ENCODE results near the gene STK17B. TPM values are rescaled to one million over a fixed set of nuclear protein-coding genes. Genes with fewer than 3 reads are reported as not detected.

The STK17B gene
- total and polyA plus RNA-seq, 2 of the 8 experiments (the other 6 are each of a cell fraction or from before 2014, with no cell fraction given) = 1.8 to 10.5 TPM

- 87% methylated on average over 4 of the region's 4 CpGs; no CpG with 5 or more reads in 1 of the 2 experiments for whole genome bisulfite sequencing, 2 experiments (ENCODE audit: extremely low coverage in 1 of 2, insufficient coverage in 1 of 2, insufficient read length in 1 of 2, insufficient replicate concordance in 2 of 2, low coverage in 1 of 2, low lambda C conversion rate in 2 of 2, missing lambda C conversion rate in 1 of 2)
- Histone ChIP-seq H4K91ac (replicated peaks; ENCODE audit: insufficient read length, low read length) (no peak overlapping the region), H2BK5ac (ENCODE audit: low read depth, low read length) (no peak overlapping the region), H3K18ac (ENCODE audit: extremely low read depth, low read length) (no peak overlapping the region), H4K8ac (ENCODE audit: extremely low read depth, insufficient read depth, low read length) (no peak overlapping the region), H3K4me1 (replicated peaks in 1 of 4; ENCODE audit: control insufficient read depth in 3 of 4, insufficient read depth in 4 of 4, low read length in 3 of 4) (peaks cover 0 to 7% (median 1%) of the 10 kb centered on the region in 4 experiments; a peak in 2 of 7 replicates), H3K36me3 (ENCODE audit: control insufficient read depth in 2 of 4, insufficient read depth in 4 of 4, low read length in 3 of 4) (peaks cover 0 to 2% (median 0%) of the 10 kb centered on the region in 4 experiments; a peak in 1 of 8 replicates), H3K4me3 (ENCODE audit: extremely low read depth in 1 of 4, insufficient read depth in 2 of 4, low read depth in 3 of 4, low read length in 4 of 4) (no peak overlapping the region), H3K27me3 (replicated peaks in 1 of 4; ENCODE audit: control insufficient read depth in 3 of 4, extremely low read depth in 1 of 4, insufficient read depth in 3 of 4, low read length in 3 of 4) (no peaks in the 10 kb centered on the region), H2AFZ (ENCODE audit: low read length) (no peak overlapping the region), H4K20me1 (replicated peaks in 1 of 2; ENCODE audit: control insufficient read depth in 1 of 2, insufficient read depth in 2 of 2, low read length in 2 of 2) (no peaks in the 10 kb centered on the region), H3K79me2 (ENCODE audit: control insufficient read depth in 1 of 2, insufficient read depth in 2 of 2, low read length in 2 of 2) (peaks cover 0 to 20% of the 10 kb centered on the region in 2 experiments; a peak in 3 of 4 replicates), H3K4me2 (ENCODE audit: insufficient read depth in 1 of 2, low read depth in 2 of 2, low read length in 2 of 2) (no peak overlapping the region), H3K27ac (ENCODE audit: low read depth, low read length) (no peak overlapping the region), H3K4ac (replicated peaks; ENCODE audit: insufficient read length, low read depth, low read length) (no peak overlapping the region), H2BK120ac (replicated peaks; ENCODE audit: low read depth, low read length) (no peak overlapping the region), H2BK12ac (ENCODE audit: low read depth, low read length) (no peak overlapping the region), H3K56ac (replicated peaks; ENCODE audit: insufficient read length, low read depth, low read length) (no peak overlapping the region), H3K9ac (replicated peaks in 1 of 4; ENCODE audit: extremely low read depth in 1 of 4, low read depth in 3 of 4, low read length in 3 of 4) (no peak overlapping the region), H3K23me2 (ENCODE audit: low read depth, low read length) (0 out of 2 replicates have a peak, but pooled peaks cover 2% of the 10 kb centered on the region), H2AK5ac (ENCODE audit: low read depth, low read length) (no peak overlapping the region), H2BK15ac (ENCODE audit: low read length) (no peak overlapping the region), H3K79me1 (ENCODE audit: low read depth, low read length) (no peaks in the 10 kb centered on the region; the same call in 1 of the 2 replicates), H3K23ac (ENCODE audit: insufficient read length) (no peak overlapping the region), H3K9me3 (ENCODE audit: insufficient read depth in 2 of 2, low read depth in 1 of 2, low read length in 1 of 2) (no peaks in the 10 kb centered on the region), H4K5ac (ENCODE audit: insufficient read length, low read depth, low read length) (no peak overlapping the region), H3K14ac (ENCODE audit: insufficient read length) (no peak overlapping the region), H2BK20ac (ENCODE audit: low read length) (no peak overlapping the region)
- ChIA-PET POLR2A (ENCODE audit: partially characterized antibody) (no interaction called here), CTCF (ENCODE audit: partially characterized antibody) (no interaction called here)
- FAIRE-seq = no peak
- no peak for TF ChIP-seq YY1 (IDR thresholded peaks at IDR 0.05; ENCODE audit: low read depth, low read length)
- no peak for TF ChIP-seq TCF12 (IDR thresholded peaks at IDR 0.05; ENCODE audit: low read depth, low read length)
- no peak for TF ChIP-seq KDM5A (IDR thresholded peaks at IDR 0.05; ENCODE audit: low read length)
- TF ChIP-seq GTF2F1 (IDR thresholded peaks at IDR 0.05; ENCODE audit: borderline replicate concordance, low read depth, low read length) = no peak
- TF ChIP-seq CTBP2 (IDR thresholded peaks at IDR 0.05; ENCODE audit: borderline replicate concordance, insufficient read depth, insufficient read length, low read length) = no peak
- TF ChIP-seq SRF (IDR thresholded peaks at IDR 0.05; ENCODE audit: low read depth, low read length) = no peak
- DNase-seq (ENCODE audit: low read depth in 1 of 2, low spot score in 2 of 2) = no peak
These were observed 10.4 kb downstream of the STK17B start for GRCh38 chr2:196160946-196161345.

Measured in H1 (cell line).